IMR-90 (cell line): ENCODE measurements around the gene ZNF283. TPM values are rescaled to one million over a fixed set of nuclear protein-coding genes. Genes with fewer than 3 reads are reported as not detected.

Experiments
- ATAC-seq: fragments of 200-7000 bp; cut with Tn5 transposase; 2 replicates; pipeline ENCODE4 v1.9.1; 2020; ENCODE audit warnings: low read depth, mild to moderate bottlenecking, moderate library complexity
- BruUV-seq: library from RNA; stranded (reverse); fragments of 400-500 nt; replicated peaks from 2 replicates; lab custom pipeline; 2021; lab: Mats Ljungman, UMichigan
- CTCF ChIA-PET: fragments of 300-600 bp; formaldehyde crosslinking; extraction: SDS; loops from one replicate; lab custom pipeline; 2021; ENCODE audit warnings: antibody characterized with exemption; lab: Yijun Ruan, JAX
- POLR2A ChIA-PET: fragments of 300-600 bp; sonication (Branson Sonifier 250); formaldehyde crosslinking; loops from one replicate; lab custom pipeline; 2022; ENCODE audit warnings: antibody characterized with exemption; ENCODE audit not compliant: unreplicated experiment; lab: Charles Lee
- DNase-seq: peaks from one replicate; pipeline ENCODE4 v3.0.0; 2013
- H2AFZ ChIP-seq: replicated peaks from 2 replicates; pipeline ENCODE3; 2013; ENCODE audit warnings: low read length, mild to moderate bottlenecking; ENCODE audit not compliant: poor library complexity
- H2AK5ac ChIP-seq: 2 replicates; pipeline ENCODE4 v1.6.1; 2013; ENCODE audit warnings: low read depth, low read length, inconsistent platforms
- H2AK9ac ChIP-seq: replicated peaks from 2 replicates; pipeline ENCODE3; 2013; ENCODE audit warnings: mild to moderate bottlenecking, low read depth, low read length, moderate library complexity; ENCODE audit not compliant: poor library complexity
- H2BK120ac ChIP-seq: 2 replicates; pipeline ENCODE4 v1.6.1; 2013; ENCODE audit warnings: low read depth, low read length, inconsistent platforms
- H2BK15ac ChIP-seq: 3 replicates; pipeline ENCODE4 v1.6.1; 2013; ENCODE audit warnings: low read depth, low read length, inconsistent platforms
- H2BK20ac ChIP-seq: 2 replicates; pipeline ENCODE4 v1.6.1; 2013; ENCODE audit warnings: low read depth, mild to moderate bottlenecking, inconsistent platforms, low read length, moderate library complexity
- H2BK5ac ChIP-seq: 2 replicates; pipeline ENCODE4 v1.6.1; 2013; ENCODE audit warnings: mild to moderate bottlenecking, low read depth, low read length, inconsistent platforms; ENCODE audit not compliant: poor library complexity, severe bottlenecking
- H3K14ac ChIP-seq: replicated peaks from 2 replicates; pipeline ENCODE4 v1.6.1; 2013; ENCODE audit warnings: low read depth, low read length, inconsistent platforms
- H3K18ac ChIP-seq: 2 replicates; pipeline ENCODE4 v1.6.1; 2013; ENCODE audit warnings: low read depth, low read length, control low read depth
- H3K23ac ChIP-seq: 2 replicates; pipeline ENCODE4 v1.6.1; 2013; ENCODE audit warnings: low read depth, low read length, inconsistent platforms
- H3K27ac ChIP-seq: 2 replicates; pipeline ENCODE4 v1.5.1; 2013; ENCODE audit warnings: mild to moderate bottlenecking, control low read depth, low read length; ENCODE audit not compliant: insufficient read depth
- H3K27me3 ChIP-seq: 2 replicates; pipeline ENCODE4 v1.6.1; 2013; ENCODE audit warnings: low read length; ENCODE audit not compliant: control insufficient read depth, insufficient read depth
- H3K36me3 ChIP-seq: 2 replicates; pipeline ENCODE4 v1.6.1; 2013; ENCODE audit warnings: low read length, mixed read lengths; ENCODE audit not compliant: control insufficient read depth, insufficient read depth
- H3K4ac ChIP-seq: 2 replicates; pipeline ENCODE4 v1.6.1; 2013; ENCODE audit warnings: low read depth, low read length, inconsistent platforms
- H3K4me1 ChIP-seq: 2 replicates; pipeline ENCODE4 v1.6.1; 2013; ENCODE audit warnings: low read length, mixed read lengths; ENCODE audit not compliant: control insufficient read depth, insufficient read depth
- H3K4me2 ChIP-seq: 2 replicates; pipeline ENCODE4 v1.6.1; 2013; ENCODE audit warnings: low read depth, mild to moderate bottlenecking, control low read depth, low read length, moderate library complexity
- H3K4me3 ChIP-seq: 2 replicates; pipeline ENCODE4 v1.5.1; 2013; ENCODE audit warnings: low read depth, mild to moderate bottlenecking, control low read depth, low read length, moderate library complexity; ENCODE audit not compliant: insufficient read depth
- H3K56ac ChIP-seq: 2 replicates; pipeline ENCODE4 v1.6.1; 2013; ENCODE audit warnings: low read length, inconsistent platforms; ENCODE audit not compliant: insufficient read depth; ENCODE audit errors: extremely low read depth
- H3K79me1 ChIP-seq, 2 experiments: 2 replicates each; pipeline ENCODE4 v1.6.1; 2013; ENCODE audit warnings: low read length in 2 of 2, inconsistent platforms in 1 of 2, low read depth in 1 of 2
- H3K9ac ChIP-seq: 2 replicates; pipeline ENCODE4 v1.6.1; 2013; ENCODE audit warnings: low read depth, low read length, control low read depth
- H3K9me1 ChIP-seq: 2 replicates; pipeline ENCODE4 v1.6.1; 2013; ENCODE audit warnings: low read length, inconsistent platforms; ENCODE audit not compliant: insufficient read depth
- H3K9me3 ChIP-seq: 2 replicates; pipeline ENCODE4 v1.6.1; 2013; ENCODE audit warnings: low read length; ENCODE audit not compliant: control insufficient read depth, insufficient read depth
- H4K20me1 ChIP-seq: 2 replicates; pipeline ENCODE4 v1.6.1; 2013; ENCODE audit warnings: low read length, inconsistent platforms; ENCODE audit not compliant: insufficient read depth
- H4K5ac ChIP-seq: 2 replicates; pipeline ENCODE4 v1.6.1; 2013; ENCODE audit warnings: mild to moderate bottlenecking, low read depth, low read length, control low read depth
- H4K8ac ChIP-seq, 2 experiments: 2 replicates each; pipeline ENCODE4 v1.6.1; 2013; ENCODE audit warnings: low read depth in 2 of 2, low read length in 2 of 2, control low read depth in 1 of 2, inconsistent platforms in 1 of 2
- H4K91ac ChIP-seq: 2 replicates; pipeline ENCODE4 v1.6.1; 2013; ENCODE audit warnings: low read depth, low read length, inconsistent platforms; ENCODE audit not compliant: insufficient read depth
- WGBS, 2 experiments: methylation state at CpG; one replicate each; pipeline versions ENCODE4 v1.1.5 to v1.1.7; 2013; ENCODE audit warnings: missing lambda C conversion rate in 2 of 2; ENCODE audit not compliant: insufficient read length in 1 of 2; ENCODE audit errors: extremely low coverage in 2 of 2; 5-methylcytosine and 5-hydroxymethylcytosine counted together
- dilution Hi-C: fragments of 300-500 bp; cut with HindIII; formaldehyde crosslinking; loops from one replicate; pipeline ENCODE4 v1.14.3; 2018; ENCODE audit warnings: low sequenced_read_pairs; ENCODE audit not compliant: unreplicated experiment
- in situ Hi-C: fragments of 300-500 bp; cut with MboI; formaldehyde crosslinking; loops from 3 replicates; pipeline ENCODE4 v1.14.3; 2019; ENCODE audit warnings: low sequenced_read_pairs, inconsistent platforms, mixed read lengths
- intact Hi-C: fragments of 100-400 bp; cut with micrococcal nuclease; formaldehyde crosslinking; loops from 2 replicates; pipeline ENCODE4 v1.10.0; 2022
- polyA plus RNA-seq, 3 experiments: library from polyadenylated mRNA; depleted of rRNA; stranded (reverse); fragments of >200 nt; gene quantifications; 2 replicates each; pipeline ENCODE4 v1.2.3, GENCODE V29; 2012; ENCODE audit warnings: low replicate concordance in 1 of 3
- total RNA-seq: library from RNA; depleted of rRNA; stranded (reverse); fragments of >200 nt; gene quantifications from 2 replicates; pipeline ENCODE4 v1.2.3, GENCODE V29; 2012
- TF ChIP-seq, protein P1 (sequence below): conservative IDR thresholded peaks from 2 replicates; pipeline ENCODE4 v1.5.1; 2012; ENCODE audit warnings: mild to moderate bottlenecking, low read depth, low read length, improper control_type of control experiment

Gene ZNF283
- total and polyA plus RNA-seq, 2 of the 4 experiments (the other 2 are of a cell fraction), result 2.1 to 5.0 TPM

DNA sequence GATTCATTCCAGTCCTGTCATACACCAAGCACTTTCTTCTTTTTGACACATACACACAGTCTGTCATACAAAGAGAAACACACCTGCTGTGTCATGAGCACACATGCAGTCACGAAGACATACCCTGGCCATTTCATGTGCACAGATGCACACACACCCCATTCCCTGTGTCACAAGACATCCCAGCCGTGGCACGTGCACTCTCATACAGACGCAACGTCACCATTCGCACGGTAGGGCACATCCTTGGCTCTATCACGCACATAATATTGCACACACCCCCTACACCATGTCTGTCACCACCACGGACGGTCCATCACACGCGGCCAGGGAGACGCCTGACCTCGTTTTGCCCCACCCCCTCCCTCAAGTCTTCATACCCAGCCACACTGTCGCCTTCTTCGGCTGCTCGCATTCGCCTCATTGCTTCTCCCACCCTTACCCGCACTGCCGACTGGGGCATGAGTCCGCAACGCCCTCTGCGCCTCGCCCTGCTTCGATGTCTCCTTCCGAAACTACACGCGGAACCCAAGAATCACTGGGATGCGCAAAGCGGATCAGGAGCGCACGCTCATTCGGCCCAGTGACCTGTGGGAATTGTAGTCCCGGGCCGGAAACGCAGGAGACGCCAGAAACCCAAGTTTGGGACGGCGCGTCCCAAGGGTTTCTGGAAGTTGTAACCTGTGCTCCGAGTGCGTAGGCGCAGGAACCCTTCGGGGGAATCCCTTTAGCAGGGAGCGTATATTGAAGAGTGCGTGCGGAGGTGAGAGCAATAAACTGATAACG, 6.8 kb upstream of the ZNF283 start:
- Histone ChIP-seq H2BK5ac (no peak overlapping the region), H3K18ac (no peak overlapping the region), H2AFZ (peak overlapping the region; percentile 99), H3K9ac (peak overlapping the region; percentile 47; the same call in 1 of the 2 replicates), H2AK5ac (peak overlapping the region; percentile 68), H3K14ac (peak overlapping the region; percentile 82; the same call in 1 of the 2 replicates), H2BK15ac (no peak overlapping the region), H3K4me2 (peak overlapping the region; percentile 46), H2AK9ac (peak overlapping the region; percentile 91), H2BK20ac (no peak overlapping the region), H3K9me1 (peaks cover 6% of the 10 kb centered on the region; the same call in 1 of the 2 replicates), H3K27ac (no peak overlapping the region), H3K4me3 (peak overlapping the region; percentile 49), H3K9me3 (no peaks in the 10 kb centered on the region), H3K23ac (no peak overlapping the region), H3K4ac (peak overlapping the region; percentile 50), H3K56ac (no peak overlapping the region), H4K8ac (peak overlapping the region; percentile 77 to 88; a peak in 3 of 4 replicates), H3K79me1 (0 out of 4 replicates have a peak, but pooled peaks cover 0 to 2% of the 10 kb centered on the region in 2 experiments), H2BK120ac (peak overlapping the region; percentile 47; the same call in 1 of the 2 replicates), H3K27me3 (no peaks in the 10 kb centered on the region; the same call in 1 of the 2 replicates), H4K20me1 (no peaks in the 10 kb centered on the region), H3K4me1 (no peaks in the 10 kb centered on the region; the same call in 1 of the 2 replicates), H4K91ac (no peak overlapping the region; the same call in 1 of the 2 replicates), H3K36me3 (no peaks in the 10 kb centered on the region), H4K5ac (peak overlapping the region; percentile 47)
- 21% methylated on average over 34 of the region's 48 CpGs; no CpG with 5 or more reads in 1 of the 2 experiments for WGBS, 2 experiments
- ATAC-seq (peak; percentile 90), DNase-seq (peak; percentile 42)
- TF ChIP-seq, protein P1, sequence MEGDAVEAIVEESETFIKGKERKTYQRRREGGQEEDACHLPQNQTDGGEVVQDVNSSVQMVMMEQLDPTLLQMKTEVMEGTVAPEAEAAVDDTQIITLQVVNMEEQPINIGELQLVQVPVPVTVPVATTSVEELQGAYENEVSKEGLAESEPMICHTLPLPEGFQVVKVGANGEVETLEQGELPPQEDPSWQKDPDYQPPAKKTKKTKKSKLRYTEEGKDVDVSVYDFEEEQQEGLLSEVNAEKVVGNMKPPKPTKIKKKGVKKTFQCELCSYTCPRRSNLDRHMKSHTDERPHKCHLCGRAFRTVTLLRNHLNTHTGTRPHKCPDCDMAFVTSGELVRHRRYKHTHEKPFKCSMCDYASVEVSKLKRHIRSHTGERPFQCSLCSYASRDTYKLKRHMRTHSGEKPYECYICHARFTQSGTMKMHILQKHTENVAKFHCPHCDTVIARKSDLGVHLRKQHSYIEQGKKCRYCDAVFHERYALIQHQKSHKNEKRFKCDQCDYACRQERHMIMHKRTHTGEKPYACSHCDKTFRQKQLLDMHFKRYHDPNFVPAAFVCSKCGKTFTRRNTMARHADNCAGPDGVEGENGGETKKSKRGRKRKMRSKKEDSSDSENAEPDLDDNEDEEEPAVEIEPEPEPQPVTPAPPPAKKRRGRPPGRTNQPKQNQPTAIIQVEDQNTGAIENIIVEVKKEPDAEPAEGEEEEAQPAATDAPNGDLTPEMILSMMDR, result no peak
- ChIA-PET POLR2A (no interaction called here), CTCF (no interaction called here)
- intact Hi-C loops (no loop called here), dilution Hi-C loops (no loop called here), in situ Hi-C loops (no loop called here)
- BruUV-seq, result no TSS peak
